ENCODE data around the gene DAPK1.

The DAPK1 gene

GRCh38 chr9:87613265-87614111 lies 115.8 kb downstream of the DAPK1 start:
- no peak for DNase-seq (ENCODE audit: low read depth)

- DNase-seq (ENCODE audit: low read depth): no peak
Observed at GRCh38 chr9:87614397-87614796, 116.7 kb downstream of the DAPK1 start.

- DNase-seq (ENCODE audit: low read depth): no peak
Observed at GRCh38 chr9:87615136-87615535, 117.5 kb downstream of the DAPK1 start.

GRCh38 chr9:87615547-87616148 lies 118.0 kb downstream of the DAPK1 start:
- no peak for DNase-seq (ENCODE audit: low read depth)

- DNase-seq (ENCODE audit: low read depth): no peak
Observed at GRCh38 chr9:87618226-87618625, 120.6 kb downstream of the DAPK1 start.

- no peak for DNase-seq (ENCODE audit: low read depth)
Observed at GRCh38 chr9:87618931-87619330, 121.3 kb downstream of the DAPK1 start.

- no peak for DNase-seq (ENCODE audit: low read depth)
Observed at GRCh38 chr9:87619346-87619745, 121.7 kb downstream of the DAPK1 start.

GRCh38 chr9:87620731-87621322 lies 123.2 kb downstream of the DAPK1 start:
- no peak for DNase-seq (ENCODE audit: low read depth)

GRCh38 chr9:87622098-87622497 lies 124.4 kb downstream of the DAPK1 start:
- DNase-seq (ENCODE audit: low read depth): no peak

GRCh38 chr9:87622923-87623322 lies 125.3 kb downstream of the DAPK1 start:
- DNase-seq (ENCODE audit: low read depth): no peak

GRCh38 chr9:87628346-87628745 lies 130.7 kb downstream of the DAPK1 start:
- DNase-seq (ENCODE audit: low read depth): no peak

- no peak for DNase-seq (ENCODE audit: low read depth)
Observed at GRCh38 chr9:87629104-87629503, 131.4 kb downstream of the DAPK1 start.

GRCh38 chr9:87630266-87630665 lies 132.6 kb downstream of the DAPK1 start:
- no peak for DNase-seq (ENCODE audit: low read depth)

GRCh38 chr9:87630846-87631245 lies 133.2 kb downstream of the DAPK1 start:
- DNase-seq (ENCODE audit: low read depth): no peak

- no peak for DNase-seq (ENCODE audit: low read depth)
Observed at GRCh38 chr9:87635656-87636501, 138.2 kb downstream of the DAPK1 start.

- DNase-seq (ENCODE audit: low read depth): no peak
Observed at GRCh38 chr9:87638292-87638691, 140.6 kb downstream of the DAPK1 start.

GRCh38 chr9:87639949-87640348 lies 142.3 kb downstream of the DAPK1 start:
- DNase-seq (ENCODE audit: low read depth): no peak

GRCh38 chr9:87640385-87640795 lies 142.7 kb downstream of the DAPK1 start:
- no peak for DNase-seq (ENCODE audit: low read depth)

GRCh38 chr9:87641067-87641466 lies 143.4 kb downstream of the DAPK1 start:
- DNase-seq (ENCODE audit: low read depth): no peak

GRCh38 chr9:87642330-87643106 lies 144.9 kb downstream of the DAPK1 start:
- no peak for DNase-seq (ENCODE audit: low read depth)

GRCh38 chr9:87643107-87643650 lies 145.5 kb downstream of the DAPK1 start:
- no peak for DNase-seq (ENCODE audit: low read depth)
